ENCODE results near the gene AMACR.
"Not testable (repeated sequence)": the region's sequence is repeated elsewhere in the genome, so short reads cannot be mapped to it uniquely, and the experiment has no call there.

AMACR gene

GRCh38 chr5:34039398-34040157 is 31.7 kb upstream of the AMACR start:
- no peak for TF ChIP-seq POLR2AphosphoS5 (IDR thresholded peaks at IDR 0.05; ENCODE audit: low read depth, low read length)
- no peak for TF ChIP-seq POLR2A (IDR thresholded peaks at IDR 0.05; ENCODE audit: low read depth, low read length)
- no peak for TF ChIP-seq TAF1 (IDR thresholded peaks at IDR 0.05; ENCODE audit: low read depth, low read length)
- no peak for TF ChIP-seq PAX5 (IDR thresholded peaks at IDR 0.05; ENCODE audit: insufficient read depth, low read length, severe bottlenecking)
- no peak for TF ChIP-seq SPI1 (IDR thresholded peaks at IDR 0.05; ENCODE audit: low read depth, low read length)
- TF ChIP-seq POU2F2 (IDR thresholded peaks at IDR 0.05; ENCODE audit: low read depth, low read length), result no peak
- FAIRE-seq, result no peak
- DNase-seq (ENCODE audit: insufficient read length, low spot score), result no peak

- no peak for DNase-seq (ENCODE audit: insufficient read length, low spot score)
- no peak for FAIRE-seq
- TF ChIP-seq TAF1 (IDR thresholded peaks at IDR 0.05; ENCODE audit: low read depth, low read length) (no peak), POU2F2 (IDR thresholded peaks at IDR 0.05; ENCODE audit: low read depth, low read length) (no peak), POLR2A (IDR thresholded peaks at IDR 0.05; ENCODE audit: low read depth, low read length) (no peak), POLR2AphosphoS5 (IDR thresholded peaks at IDR 0.05; ENCODE audit: low read depth, low read length) (no peak), SPI1 (IDR thresholded peaks at IDR 0.05; ENCODE audit: low read depth, low read length) (no peak), PAX5 (IDR thresholded peaks at IDR 0.05; ENCODE audit: insufficient read depth, low read length, severe bottlenecking) (no peak)
Observed at GRCh38 chr5:34038838-34039237, 31.0 kb upstream of the AMACR start.

GRCh38 chr5:34038390-34038789 is 30.5 kb upstream of the AMACR start:
- no peak for FAIRE-seq
- DNase-seq (ENCODE audit: insufficient read length, low spot score), result no peak
- TF ChIP-seq PAX5 (IDR thresholded peaks at IDR 0.05; ENCODE audit: insufficient read depth, low read length, severe bottlenecking) (no peak), POLR2A (IDR thresholded peaks at IDR 0.05; ENCODE audit: low read depth, low read length) (no peak), POU2F2 (IDR thresholded peaks at IDR 0.05; ENCODE audit: low read depth, low read length) (no peak), POLR2AphosphoS5 (IDR thresholded peaks at IDR 0.05; ENCODE audit: low read depth, low read length) (no peak), SPI1 (IDR thresholded peaks at IDR 0.05; ENCODE audit: low read depth, low read length) (no peak), TAF1 (IDR thresholded peaks at IDR 0.05; ENCODE audit: low read depth, low read length) (no peak)

DNA sequence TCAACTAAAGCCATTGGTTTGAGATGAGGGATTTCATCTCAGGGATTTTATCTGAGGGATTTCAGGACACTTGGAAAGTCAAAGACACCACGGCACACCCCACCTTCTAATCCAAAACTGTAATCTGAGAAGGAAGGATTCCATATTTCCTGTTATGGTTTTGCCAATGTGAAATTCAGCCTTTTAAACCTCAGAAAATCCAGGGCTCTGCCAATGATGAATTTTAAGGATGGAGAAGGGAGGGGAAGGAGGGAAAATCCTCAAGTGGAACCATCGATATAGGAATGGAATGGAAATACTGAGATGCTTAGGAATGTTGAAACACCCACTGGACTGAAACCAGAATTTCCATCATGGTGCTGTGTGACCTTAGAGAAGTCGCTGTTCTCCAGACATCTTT is 29.9 kb upstream of the AMACR start:
- TF ChIP-seq POU2F2 (IDR thresholded peaks at IDR 0.05; ENCODE audit: low read depth, low read length), result no peak
- TF ChIP-seq SPI1 (IDR thresholded peaks at IDR 0.05; ENCODE audit: low read depth, low read length), result no peak
- TF ChIP-seq POLR2A (IDR thresholded peaks at IDR 0.05; ENCODE audit: low read depth, low read length), result no peak
- no peak for TF ChIP-seq POLR2AphosphoS5 (IDR thresholded peaks at IDR 0.05; ENCODE audit: low read depth, low read length)
- no peak for TF ChIP-seq TAF1 (IDR thresholded peaks at IDR 0.05; ENCODE audit: low read depth, low read length)
- TF ChIP-seq PAX5 (IDR thresholded peaks at IDR 0.05; ENCODE audit: insufficient read depth, low read length, severe bottlenecking), result no peak
- FAIRE-seq, result no peak
- no peak for DNase-seq (ENCODE audit: insufficient read length, low spot score)

- TF ChIP-seq POLR2A (IDR thresholded peaks at IDR 0.05; ENCODE audit: low read depth, low read length), result no peak
- no peak for TF ChIP-seq SPI1 (IDR thresholded peaks at IDR 0.05; ENCODE audit: low read depth, low read length)
- TF ChIP-seq PAX5 (IDR thresholded peaks at IDR 0.05; ENCODE audit: insufficient read depth, low read length, severe bottlenecking), result no peak
- TF ChIP-seq POU2F2 (IDR thresholded peaks at IDR 0.05; ENCODE audit: low read depth, low read length), result no peak
- no peak for TF ChIP-seq POLR2AphosphoS5 (IDR thresholded peaks at IDR 0.05; ENCODE audit: low read depth, low read length)
- no peak for TF ChIP-seq TAF1 (IDR thresholded peaks at IDR 0.05; ENCODE audit: low read depth, low read length)
- DNase-seq (ENCODE audit: insufficient read length, low spot score) (no peak), FAIRE-seq (no peak)
Observed at GRCh38 chr5:34035756-34036155, 27.9 kb upstream of the AMACR start.

- DNase-seq (ENCODE audit: insufficient read length, low spot score) (no peak), FAIRE-seq (no peak)
- no peak for TF ChIP-seq POLR2AphosphoS5 (IDR thresholded peaks at IDR 0.05; ENCODE audit: low read depth, low read length)
- TF ChIP-seq TAF1 (IDR thresholded peaks at IDR 0.05; ENCODE audit: low read depth, low read length), result no peak
- no peak for TF ChIP-seq SPI1 (IDR thresholded peaks at IDR 0.05; ENCODE audit: low read depth, low read length)
- no peak for TF ChIP-seq POLR2A (IDR thresholded peaks at IDR 0.05; ENCODE audit: low read depth, low read length)
- TF ChIP-seq POU2F2 (IDR thresholded peaks at IDR 0.05; ENCODE audit: low read depth, low read length), result no peak
- TF ChIP-seq PAX5 (IDR thresholded peaks at IDR 0.05; ENCODE audit: insufficient read depth, low read length, severe bottlenecking), result no peak
Observed at GRCh38 chr5:34034534-34035327, 26.9 kb upstream of the AMACR start.

- DNase-seq (ENCODE audit: insufficient read length, low spot score) (no peak), FAIRE-seq (no peak)
- TF ChIP-seq SPI1 (IDR thresholded peaks at IDR 0.05; ENCODE audit: low read depth, low read length) (no peak), POLR2AphosphoS5 (IDR thresholded peaks at IDR 0.05; ENCODE audit: low read depth, low read length) (no peak), POLR2A (IDR thresholded peaks at IDR 0.05; ENCODE audit: low read depth, low read length) (no peak), TAF1 (IDR thresholded peaks at IDR 0.05; ENCODE audit: low read depth, low read length) (no peak), PAX5 (IDR thresholded peaks at IDR 0.05; ENCODE audit: insufficient read depth, low read length, severe bottlenecking) (no peak), POU2F2 (IDR thresholded peaks at IDR 0.05; ENCODE audit: low read depth, low read length) (no peak)
Observed at GRCh38 chr5:34031966-34032365, 24.1 kb upstream of the AMACR start.

- FAIRE-seq (no peak), DNase-seq (ENCODE audit: insufficient read length, low spot score) (no peak)
- TF ChIP-seq SPI1 (IDR thresholded peaks at IDR 0.05; ENCODE audit: low read depth, low read length), result no peak
- TF ChIP-seq POLR2A (IDR thresholded peaks at IDR 0.05; ENCODE audit: low read depth, low read length), result no peak
- no peak for TF ChIP-seq TAF1 (IDR thresholded peaks at IDR 0.05; ENCODE audit: low read depth, low read length)
- TF ChIP-seq PAX5 (IDR thresholded peaks at IDR 0.05; ENCODE audit: insufficient read depth, low read length, severe bottlenecking), result no peak
- TF ChIP-seq POLR2AphosphoS5 (IDR thresholded peaks at IDR 0.05; ENCODE audit: low read depth, low read length), result no peak
- TF ChIP-seq POU2F2 (IDR thresholded peaks at IDR 0.05; ENCODE audit: low read depth, low read length), result no peak
Observed at GRCh38 chr5:34031117-34031516, 23.3 kb upstream of the AMACR start.

DNA sequence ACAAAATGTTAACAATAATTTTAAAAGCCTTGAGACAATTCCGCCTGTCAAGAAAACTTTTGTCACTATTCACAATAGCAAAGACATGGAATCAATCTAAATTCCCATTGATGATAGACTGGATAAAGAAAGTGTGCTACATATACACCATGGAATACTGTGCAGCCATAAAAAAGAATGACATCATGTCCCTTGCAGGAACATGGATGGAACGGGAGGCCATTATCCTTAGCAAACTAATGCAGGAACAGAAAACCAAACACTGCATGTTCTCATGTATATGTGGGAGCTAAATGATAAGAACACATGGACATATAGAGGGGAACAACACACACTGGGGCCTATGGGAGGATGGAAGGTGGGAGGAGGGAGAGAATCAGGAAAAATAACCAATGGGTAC is 22.7 kb upstream of the AMACR start:
- not testable (repeated sequence) for DNase-seq (ENCODE audit: insufficient read length, low spot score); FAIRE-seq

Data from GM12891 (cell line).